Left lung (tissue), 10 donors: ENCODE data around the gene OAT. TPM values are rescaled to one million over a fixed set of nuclear protein-coding genes. Genes with fewer than 3 reads are reported as not detected.

Source experiments
- ATAC-seq: fragments of 200-7000 bp; cut with Tn5 transposase; one replicate; pipeline ENCODE4 v1.9.1; 2020; ENCODE audit warnings: moderate library complexity
- DNase-seq, 4 donors: peaks; one replicate each; pipeline ENCODE4 v3.0.0-alpha.2; 2013 to 2020
- H3K27ac ChIP-seq, 2 donors: fragments of 200-600 bp; sonication (generic) in 1 of 2; one replicate each; pipeline versions ENCODE4 v1.5.0 to v1.8.0; 2020 to 2021
- H3K27me3 ChIP-seq, 2 donors: fragments of 200-600 bp; sonication (generic) in 1 of 2; one replicate each; pipeline versions ENCODE4 v1.5.0 to v1.8.0; 2020 to 2021
- H3K36me3 ChIP-seq, 2 donors: fragments of 200-600 bp; sonication (generic) in 1 of 2; one replicate each; pipeline versions ENCODE4 v1.5.0 to v1.8.0; 2020 to 2021
- H3K4me1 ChIP-seq, 2 donors: fragments of 200-600 bp; one replicate each; pipeline ENCODE4 v1.8.0; 2021
- H3K4me3 ChIP-seq, 2 donors: fragments of 200-600 bp; sonication (generic) in 1 of 2; one replicate each; pipeline versions ENCODE4 v1.5.0 to v1.8.0; 2020 to 2021; ENCODE audit warnings: mild to moderate bottlenecking in 1 of 2
- H3K9me3 ChIP-seq, 2 donors: fragments of 200-600 bp; sonication (generic) in 1 of 2; one replicate each; pipeline versions ENCODE4 v1.5.0 to v1.8.0; 2020 to 2021
- intact Hi-C, 2 donors: fragments of 100-400 bp; cut with DNase I; formaldehyde crosslinking; loops; one replicate each; pipeline versions ENCODE4 v1.11.2 to v1.14.2; 2022
- polyA plus RNA-seq, 6 donors: library from polyadenylated mRNA; unstranded; fragments of 120-200 nt; gene quantifications; one replicate each; pipeline ENCODE4 v1.2.1, GENCODE V29; 2013; ENCODE audit not compliant: insufficient read length in 6 of 6
- total RNA-seq, 2 donors: library from RNA; stranded (reverse); fragmentation: NEBNext Ultra II Directional; extraction: Animal tissue kit (Norgen Biotek cat#: 25700); gene quantifications; one replicate each; pipeline ENCODE4 v1.2.1, GENCODE V29; 2021
- TF ChIP-seq, protein P1 (sequence below), 2 donors: fragments of 200-600 bp; sonication (generic) in 1 of 2; IDR thresholded peaks; one replicate each; pipeline versions ENCODE4 v1.5.0 to v1.8.0; 2021; ENCODE audit warnings: antibody characterized with exemption in 2 of 2
- donor health status: DM: no; HTN: yes; CAD: no.
- donor health status: DM: no; HTN: no; CAD: no.

OAT gene
- total and polyA plus RNA-seq, 8 donors = 64.0 to 91.1 (median 84.9) TPM

DNA sequence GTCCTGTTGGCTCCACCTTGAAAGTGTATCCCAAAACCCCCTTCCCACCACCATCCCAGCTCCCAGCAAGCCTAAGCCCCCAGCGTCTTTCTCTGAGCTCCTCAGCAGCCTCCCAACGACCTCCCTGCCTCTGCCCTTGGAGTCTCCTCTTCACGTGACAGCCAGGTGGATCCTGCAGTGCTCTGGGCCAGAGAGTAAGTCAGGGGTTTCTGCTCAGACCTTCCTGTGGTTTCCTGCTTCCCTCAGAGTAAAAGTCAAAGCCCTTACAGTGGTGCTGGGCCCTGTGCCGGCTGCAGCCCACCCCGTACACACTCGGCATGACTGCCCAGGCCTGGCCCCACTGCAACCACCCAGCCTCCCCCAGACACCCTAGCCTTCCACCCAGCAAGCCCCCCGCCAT is 51.9 kb downstream of the OAT start:
- Histone ChIP-seq H3K27ac (no peak overlapping the region), H3K4me3 (no peak overlapping the region), H3K4me1 (no peaks in the 10 kb centered on the region), H3K27me3 (peaks cover 0 to 8% of the 10 kb centered on the region in 2 donors), H3K9me3 (no peaks in the 10 kb centered on the region), H3K36me3 (no peaks in the 10 kb centered on the region)
- TF ChIP-seq, protein P1, sequence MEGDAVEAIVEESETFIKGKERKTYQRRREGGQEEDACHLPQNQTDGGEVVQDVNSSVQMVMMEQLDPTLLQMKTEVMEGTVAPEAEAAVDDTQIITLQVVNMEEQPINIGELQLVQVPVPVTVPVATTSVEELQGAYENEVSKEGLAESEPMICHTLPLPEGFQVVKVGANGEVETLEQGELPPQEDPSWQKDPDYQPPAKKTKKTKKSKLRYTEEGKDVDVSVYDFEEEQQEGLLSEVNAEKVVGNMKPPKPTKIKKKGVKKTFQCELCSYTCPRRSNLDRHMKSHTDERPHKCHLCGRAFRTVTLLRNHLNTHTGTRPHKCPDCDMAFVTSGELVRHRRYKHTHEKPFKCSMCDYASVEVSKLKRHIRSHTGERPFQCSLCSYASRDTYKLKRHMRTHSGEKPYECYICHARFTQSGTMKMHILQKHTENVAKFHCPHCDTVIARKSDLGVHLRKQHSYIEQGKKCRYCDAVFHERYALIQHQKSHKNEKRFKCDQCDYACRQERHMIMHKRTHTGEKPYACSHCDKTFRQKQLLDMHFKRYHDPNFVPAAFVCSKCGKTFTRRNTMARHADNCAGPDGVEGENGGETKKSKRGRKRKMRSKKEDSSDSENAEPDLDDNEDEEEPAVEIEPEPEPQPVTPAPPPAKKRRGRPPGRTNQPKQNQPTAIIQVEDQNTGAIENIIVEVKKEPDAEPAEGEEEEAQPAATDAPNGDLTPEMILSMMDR (IDR thresholded peaks at IDR 0.05) = no peak
- DNase-seq (no peak), ATAC-seq (no peak)
- intact Hi-C loops = no loop called here

DNA sequence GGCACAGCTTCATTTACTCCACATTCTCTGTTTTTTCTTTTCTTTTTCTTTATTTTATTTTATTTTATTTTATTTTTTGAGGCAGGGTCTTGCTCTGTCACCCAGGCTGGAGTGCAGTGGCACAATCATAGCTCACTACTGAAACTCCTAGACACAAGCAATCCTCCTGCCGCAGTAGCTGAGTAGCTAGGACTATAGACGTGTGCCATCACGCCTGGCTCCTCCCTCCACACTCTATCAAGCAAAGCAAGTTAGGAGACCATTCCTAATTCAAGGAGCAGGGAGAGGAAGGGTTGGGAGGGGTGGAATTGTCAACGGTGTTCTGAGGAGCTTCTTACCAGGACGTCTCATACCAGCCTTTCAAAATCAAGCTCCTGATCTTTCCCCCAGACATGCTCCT is 52.4 kb downstream of the OAT start:
- intact Hi-C loops = no loop called here
- DNase-seq (no peak), ATAC-seq (no peak)
- no peaks in the 10 kb centered on the region for H3K4me1 ChIP-seq
- no peaks in the 10 kb centered on the region for H3K36me3 ChIP-seq
- H3K9me3 ChIP-seq = no peaks in the 10 kb centered on the region
- TF ChIP-seq, protein P1 (IDR thresholded peaks at IDR 0.05) = no peak
- H3K27me3 ChIP-seq = peaks cover 0 to 8% of the 10 kb centered on the region in 2 donors
- no peak overlapping the region for H3K4me3 ChIP-seq
- no peak overlapping the region for H3K27ac ChIP-seq

DNA sequence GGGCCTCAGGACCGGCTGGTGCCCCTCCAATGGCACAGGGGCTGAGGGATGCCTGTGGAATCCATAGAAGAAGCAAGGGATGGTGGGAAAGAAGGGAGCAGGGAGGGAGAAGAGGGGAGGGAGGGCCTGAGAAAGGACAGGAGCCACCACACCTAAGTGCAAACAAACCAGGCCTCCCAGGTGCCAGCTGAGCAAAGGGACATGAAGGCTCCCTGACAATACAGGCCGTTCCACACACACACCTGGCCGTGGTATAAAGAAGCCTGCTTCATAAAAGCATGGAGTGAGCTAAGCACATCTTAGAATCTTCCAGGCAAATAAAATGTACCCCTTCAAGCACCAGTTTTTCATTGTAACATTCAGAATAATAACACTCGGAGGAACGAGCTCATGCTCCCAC is 54.0 kb downstream of the OAT start:
- Histone ChIP-seq H3K36me3 (no peaks in the 10 kb centered on the region), H3K27ac (no peak overlapping the region), H3K4me1 (no peaks in the 10 kb centered on the region), H3K27me3 (no peaks in the 10 kb centered on the region), H3K4me3 (no peak overlapping the region), H3K9me3 (peaks cover 0 to 5% of the 10 kb centered on the region in 2 donors)
- intact Hi-C loops = no loop called here
- TF ChIP-seq, protein P1 (IDR thresholded peaks at IDR 0.05) = no peak
- no peak for ATAC-seq
- no peak for DNase-seq

DNA sequence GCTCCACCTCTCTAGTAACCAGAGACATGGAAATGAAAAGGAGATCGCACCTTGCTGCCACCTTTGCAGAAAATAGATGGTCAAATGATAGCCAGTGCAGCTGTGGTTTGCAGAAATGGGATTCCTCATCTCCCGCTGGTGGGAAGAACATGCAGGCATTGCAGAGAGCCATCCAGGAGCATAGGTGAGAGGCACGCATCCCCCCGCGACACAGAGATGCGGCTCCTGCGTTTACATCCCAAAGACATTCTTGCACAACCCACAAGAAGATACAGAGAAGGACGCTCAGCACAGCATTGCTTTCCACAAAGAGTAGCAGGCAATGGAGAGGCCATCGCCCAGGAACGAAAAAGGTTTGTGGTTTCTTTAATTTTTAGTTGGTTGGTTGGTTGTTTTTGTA is 56.2 kb downstream of the OAT start:
- no peak for ATAC-seq
- H3K27me3 ChIP-seq = peaks cover 0 to 2% of the 10 kb centered on the region in 2 donors
- no peak overlapping the region for H3K27ac ChIP-seq
- intact Hi-C loops = no loop called here
- peaks cover 0 to 15% of the 10 kb centered on the region in 2 donors for H3K9me3 ChIP-seq
- no peaks in the 10 kb centered on the region for H3K4me1 ChIP-seq
- no peak for DNase-seq
- H3K36me3 ChIP-seq = no peaks in the 10 kb centered on the region
- TF ChIP-seq, protein P1 (IDR thresholded peaks at IDR 0.05) = no peak
- no peak overlapping the region for H3K4me3 ChIP-seq

DNA sequence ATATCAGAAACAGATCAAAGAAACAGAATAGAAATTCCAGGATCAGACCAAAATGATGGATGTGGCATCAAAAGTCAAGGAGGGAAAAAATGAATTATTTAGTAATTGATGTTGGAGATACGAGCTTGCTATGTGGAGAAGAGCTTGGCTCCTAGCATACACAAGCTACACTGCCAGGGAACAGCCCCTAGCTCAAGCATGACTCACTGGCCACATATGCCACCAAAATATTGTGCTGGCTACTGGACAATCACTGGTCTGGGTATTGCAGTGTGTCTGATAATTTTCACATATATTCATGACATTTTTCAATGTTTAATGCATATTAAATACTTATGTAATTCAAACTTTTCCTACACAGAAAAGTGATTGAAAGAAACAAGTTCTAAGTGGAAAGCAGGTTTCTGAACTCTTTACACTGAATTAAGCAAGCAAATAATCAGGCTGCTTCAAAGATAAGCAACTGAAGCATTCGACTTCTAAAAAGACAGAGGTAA is 59.3 kb downstream of the OAT start:
- TF ChIP-seq, protein P1 (IDR thresholded peaks at IDR 0.05) = no peak
- no peak overlapping the region for H3K4me3 ChIP-seq
- H3K27me3 ChIP-seq = peaks cover 0 to 6% of the 10 kb centered on the region in 2 donors
- ATAC-seq = no peak
- intact Hi-C loops = no loop called here
- H3K36me3 ChIP-seq = no peaks in the 10 kb centered on the region
- H3K4me1 ChIP-seq = peaks cover 0 to 9% of the 10 kb centered on the region in 2 donors
- peaks cover 0 to 15% of the 10 kb centered on the region in 2 donors for H3K9me3 ChIP-seq
- no peak for DNase-seq
- no peak overlapping the region for H3K27ac ChIP-seq
